Keratinocyte (primary cell): ENCODE results near the gene ARL3.

Source experiments
- CTCF ChIP-seq, 3 experiments: IDR thresholded peaks in 1 of 3; conservative IDR thresholded peaks in 1 of 3; optimal IDR thresholded peaks in 1 of 3; 2 replicates in 2 of 3; 3 replicates in 1 of 3; pipeline versions ENCODE3 to v1.5.1; 2011; ENCODE audit warnings: low read length in 3 of 3, mild to moderate bottlenecking in 3 of 3, moderate library complexity in 2 of 3, control low read depth in 1 of 3, inconsistent platforms in 1 of 3; ENCODE audit not compliant: insufficient read depth in 2 of 3; ENCODE audit errors: extremely low read depth in 1 of 3
- EZH2 ChIP-seq: IDR thresholded peaks from one replicate; pipeline ENCODE4 v1.6.1; 2012; ENCODE audit warnings: inconsistent platforms, mild to moderate bottlenecking, low read length, moderate library complexity

- no peak for TF ChIP-seq CTCF (optimal IDR thresholded peaks at IDR 0.05 in 1 of 3, IDR thresholded peaks at IDR 0.05 in 1 of 3, conservative IDR thresholded peaks at IDR 0.05 in 1 of 3; ENCODE audit: extremely low read depth in 1 of 3, insufficient read depth in 2 of 3, low read length in 3 of 3)
- TF ChIP-seq EZH2: no peak
Measured at GRCh38 chr10:102646610-102647442, 67.4 kb downstream of the ARL3 start.
